Brain pericyte (primary cell): ENCODE data around the gene DOCK10.

Source experiments
- DNase-seq: peaks from one replicate; pipeline ENCODE4 v3.0.0-alpha.2; 2012; ENCODE audit warnings: low read depth, low spot score

DOCK10 gene

DNA sequence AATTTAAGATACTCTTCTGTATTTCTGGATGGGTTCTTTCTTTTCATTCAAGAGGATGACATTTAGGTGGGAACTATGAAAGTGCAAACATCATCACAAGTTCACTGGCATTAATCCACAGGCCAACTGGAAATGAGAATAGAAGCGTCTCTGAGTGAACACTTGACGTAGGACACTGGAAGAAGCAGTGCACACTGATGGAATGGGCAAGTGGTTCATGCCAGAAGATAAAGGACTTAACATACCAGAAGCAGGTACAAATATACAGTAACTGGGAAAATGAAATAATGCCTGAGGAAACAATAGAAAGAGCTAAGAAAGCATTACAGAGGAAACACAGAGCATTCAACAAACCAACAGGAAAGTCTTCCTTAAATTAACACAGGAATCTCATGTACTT lies 205.2 kb downstream of the DOCK10 start:
- no peak for DNase-seq

GRCh38 chr2:224836263-224836662 lies 206.0 kb downstream of the DOCK10 start:
- no peak for DNase-seq

DNA sequence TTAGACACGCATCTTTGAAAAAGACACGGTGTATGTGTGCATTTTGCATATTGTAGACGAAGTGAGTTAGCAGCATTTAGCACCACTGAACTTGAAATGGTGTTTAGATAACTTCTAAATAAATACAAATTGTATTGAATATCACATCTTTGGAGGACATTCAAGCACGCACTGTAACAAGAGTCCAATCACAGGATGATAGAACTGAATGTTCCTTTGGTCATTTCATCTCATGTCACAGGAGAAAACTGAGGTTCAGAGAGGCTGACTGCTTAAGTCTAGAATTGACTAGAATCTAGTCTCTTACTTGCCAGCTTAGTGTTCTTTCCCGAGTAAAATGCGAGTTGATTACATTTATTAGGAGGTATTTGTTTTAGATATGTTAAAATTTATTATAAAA lies 206.9 kb downstream of the DOCK10 start:
- no peak for DNase-seq

- no peak for DNase-seq
Measured at GRCh38 chr2:224833986-224834385, 208.3 kb downstream of the DOCK10 start.

GRCh38 chr2:224832207-224832606 lies 210.1 kb downstream of the DOCK10 start:
- no peak for DNase-seq

DNA sequence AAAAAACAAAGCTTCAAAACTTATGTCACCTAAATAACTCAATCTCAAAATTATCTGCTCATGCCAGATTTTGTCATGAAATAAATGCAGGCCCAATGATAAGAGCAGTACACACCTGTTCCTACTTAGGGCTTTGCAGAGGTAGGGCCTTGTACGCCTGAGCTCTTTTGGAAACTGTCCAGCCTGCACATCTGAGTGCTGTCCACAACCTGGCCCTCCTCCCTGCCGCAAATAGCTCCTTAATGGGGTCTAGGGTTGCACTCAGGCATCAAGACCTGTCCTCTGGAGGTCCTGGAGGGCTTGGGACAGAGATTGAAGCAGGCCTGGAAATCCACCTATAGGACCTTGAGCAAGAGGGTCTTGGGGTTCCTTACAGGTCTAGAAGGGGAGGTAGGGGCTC lies 210.7 kb downstream of the DOCK10 start:
- DNase-seq: no peak

DNA sequence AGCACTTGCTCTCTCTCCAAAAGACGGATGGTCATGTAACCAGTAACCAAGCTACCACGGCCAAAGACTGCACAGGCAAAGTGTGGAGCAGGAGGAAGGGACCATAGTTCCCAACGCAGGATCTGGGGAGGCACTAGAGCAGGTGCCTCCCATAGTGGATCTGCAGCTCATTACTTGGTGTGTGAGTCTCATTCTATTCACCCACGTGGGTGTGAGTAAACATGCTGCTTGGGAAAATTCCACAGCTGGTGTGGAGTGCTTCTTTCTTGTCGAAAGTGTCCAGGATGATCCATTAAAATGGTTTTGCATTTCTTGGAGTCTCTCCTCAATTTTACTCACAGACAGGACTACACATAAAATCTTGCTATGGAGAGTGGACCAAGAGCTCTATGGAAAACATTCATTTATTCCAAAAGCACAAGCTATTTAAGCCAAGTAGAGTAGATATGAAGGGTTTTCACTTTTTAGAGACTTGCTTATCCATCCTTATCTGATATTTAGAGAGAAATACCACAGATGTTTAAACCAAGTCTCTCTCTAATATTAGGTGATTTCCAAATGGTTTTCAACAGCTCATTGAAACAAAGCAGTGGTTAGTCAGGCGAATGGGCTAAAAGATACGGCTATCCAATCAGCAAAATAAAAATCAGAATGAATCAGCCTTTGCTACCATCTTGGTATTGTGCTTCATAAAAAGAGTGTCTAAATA lies 221.8 kb downstream of the DOCK10 start:
- no peak for DNase-seq

DNA sequence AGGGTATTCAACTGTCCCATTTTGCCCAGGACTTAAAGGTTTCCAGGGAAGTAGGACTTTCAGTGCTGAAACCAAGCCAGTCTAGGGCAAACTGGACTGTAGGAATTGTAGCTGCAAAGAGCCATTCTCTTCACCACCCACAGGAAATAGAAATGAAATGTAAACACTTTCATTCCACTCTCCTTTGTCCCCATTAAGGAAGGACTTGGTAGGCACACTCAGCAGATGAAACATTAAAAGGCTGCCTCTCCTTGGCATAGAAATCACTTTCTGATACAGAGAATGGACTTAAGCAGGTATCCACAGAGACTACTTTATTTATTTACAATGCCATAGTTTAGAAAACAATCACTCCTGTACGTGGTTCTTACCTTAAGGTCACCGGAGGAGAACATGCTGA lies 223.2 kb downstream of the DOCK10 start:
- DNase-seq: no peak

DNA sequence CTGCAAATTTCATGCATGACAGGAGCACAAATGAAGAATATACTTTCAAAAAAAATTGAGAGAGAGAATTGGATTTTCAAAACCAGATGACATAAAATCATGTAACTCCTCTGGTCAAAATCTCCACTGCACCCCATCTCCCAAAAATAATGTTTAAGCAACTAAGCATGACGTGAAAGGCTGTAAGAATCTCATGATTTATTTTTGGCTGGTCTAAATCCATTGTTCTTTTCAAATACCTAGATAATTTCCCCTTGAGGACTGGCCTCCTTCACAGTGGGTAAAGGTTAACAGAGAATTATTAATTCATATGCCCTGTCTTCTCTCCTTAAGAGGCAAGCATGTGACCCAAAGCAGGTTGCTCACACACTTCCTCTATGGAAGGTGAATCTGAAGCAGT lies 224.6 kb downstream of the DOCK10 start:
- DNase-seq: no peak

- no peak for DNase-seq
Measured at GRCh38 chr2:224816816-224817215, 225.5 kb downstream of the DOCK10 start.

DNA sequence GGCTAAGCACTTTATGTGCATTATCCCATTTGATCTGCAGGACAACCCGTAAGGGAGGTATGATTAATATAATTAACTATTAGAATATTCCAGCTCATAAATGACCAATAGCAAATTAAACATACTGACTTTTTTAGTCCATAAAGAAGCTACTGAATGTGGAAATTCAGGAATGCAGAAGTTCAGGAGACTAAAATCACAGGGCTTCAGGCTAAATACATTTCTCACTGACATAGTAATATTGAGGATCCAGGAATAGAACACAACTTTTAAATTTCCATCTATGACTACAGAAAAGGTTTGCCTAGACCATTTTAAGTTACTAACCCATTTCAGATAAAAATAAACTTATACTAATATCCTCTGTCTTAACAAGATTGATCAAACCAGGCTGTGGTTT lies 228.7 kb downstream of the DOCK10 start:
- DNase-seq: no peak

DNA sequence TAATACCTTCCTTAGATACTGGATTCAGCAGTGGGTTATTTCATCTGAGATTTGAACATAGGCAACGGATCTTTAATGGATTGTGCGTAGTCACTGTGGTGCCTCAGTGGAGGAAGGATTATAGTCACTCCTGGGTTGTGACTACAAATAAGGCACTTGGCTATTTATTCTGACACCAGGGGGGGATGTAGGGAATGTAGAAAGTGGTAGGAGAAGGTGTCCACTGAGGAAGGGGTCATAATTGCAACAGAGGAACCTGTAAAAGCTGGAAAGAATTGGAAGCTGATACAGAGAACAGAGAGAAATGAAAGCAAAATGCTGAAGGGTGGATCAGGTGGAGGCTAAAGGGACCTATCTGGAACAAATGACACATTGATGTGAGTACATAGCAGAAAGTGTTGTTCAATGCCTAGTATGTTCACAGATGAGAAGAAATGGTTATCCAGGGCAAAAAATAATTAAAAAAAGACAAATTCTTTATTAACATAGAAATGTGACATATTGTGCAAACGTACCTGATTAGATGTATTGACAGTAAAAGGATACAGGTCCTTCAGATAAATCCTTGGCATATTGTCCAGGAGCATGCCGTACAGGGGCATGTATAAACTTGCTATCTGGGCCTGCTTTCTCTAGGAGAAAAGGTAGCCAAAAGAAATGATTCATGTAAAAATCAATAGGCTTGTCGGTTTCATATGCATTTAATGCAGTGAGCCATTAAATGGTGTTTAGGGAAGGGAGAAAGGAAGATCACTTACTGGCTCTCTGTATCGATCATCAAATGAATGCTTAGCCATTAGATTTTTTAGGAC lies 234.9 kb downstream of the DOCK10 start:
- DNase-seq: no peak

- DNase-seq: no peak
Measured at GRCh38 chr2:224803930-224804329, 238.3 kb downstream of the DOCK10 start.

GRCh38 chr2:224802407-224802806 lies 239.9 kb downstream of the DOCK10 start:
- no peak for DNase-seq

DNA sequence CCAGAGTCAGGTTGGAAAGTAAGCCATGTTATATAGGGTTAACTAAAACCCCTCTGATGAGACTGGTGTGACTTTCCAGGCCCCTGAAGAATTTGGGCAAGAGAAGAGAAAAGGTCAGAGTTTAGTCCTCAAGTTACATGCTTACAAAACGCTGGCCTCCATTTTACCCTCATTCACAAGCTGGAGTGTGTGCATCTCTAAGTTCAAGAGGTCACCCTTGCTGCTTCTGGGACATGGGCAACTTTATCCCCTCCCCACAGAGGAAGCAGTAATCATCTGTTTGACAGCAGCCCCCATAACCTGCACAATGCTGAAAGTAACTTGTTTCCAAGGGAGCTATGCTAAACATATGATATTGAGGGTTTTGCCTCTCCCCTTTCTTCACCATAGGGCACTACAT lies 240.9 kb downstream of the DOCK10 start:
- DNase-seq: no peak

DNA sequence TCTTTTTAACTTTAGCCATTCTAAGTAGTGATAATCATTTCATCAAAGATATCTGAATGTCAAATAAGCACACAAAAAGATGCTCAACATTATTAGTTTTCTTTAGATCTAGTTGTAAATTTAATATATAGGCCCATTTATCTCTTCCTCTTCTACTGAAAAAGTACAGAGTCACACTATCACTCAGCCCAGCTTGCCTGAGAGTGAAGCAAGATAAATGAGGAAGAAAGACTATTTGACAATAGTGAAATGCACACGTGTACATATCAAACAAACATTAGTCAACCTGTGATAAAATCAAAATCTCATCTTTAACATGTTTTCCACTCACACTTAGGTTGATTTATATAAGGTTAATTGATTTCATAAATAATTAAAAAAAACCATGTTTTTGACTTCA lies 242.6 kb downstream of the DOCK10 start:
- no peak for DNase-seq

DNA sequence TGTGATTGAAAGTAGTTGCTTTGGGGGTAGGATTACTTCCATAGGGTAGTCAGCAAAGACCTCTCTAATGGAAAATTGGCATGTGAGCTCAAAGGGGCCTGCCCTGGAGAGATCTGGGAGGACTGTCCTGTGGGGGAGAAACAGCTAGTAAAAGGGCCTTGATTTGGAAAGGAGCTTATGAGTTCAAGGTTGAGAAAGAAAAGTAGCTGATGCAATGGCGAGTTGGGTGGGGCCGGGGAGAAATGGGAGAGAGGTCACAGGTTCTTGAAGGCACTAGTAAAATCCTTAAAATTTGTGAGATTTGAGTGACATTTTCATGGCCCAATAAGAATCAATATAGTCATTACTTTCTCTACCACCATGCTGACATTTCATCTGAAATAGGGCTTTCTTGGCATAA lies 244.1 kb downstream of the DOCK10 start:
- no peak for DNase-seq

DNA sequence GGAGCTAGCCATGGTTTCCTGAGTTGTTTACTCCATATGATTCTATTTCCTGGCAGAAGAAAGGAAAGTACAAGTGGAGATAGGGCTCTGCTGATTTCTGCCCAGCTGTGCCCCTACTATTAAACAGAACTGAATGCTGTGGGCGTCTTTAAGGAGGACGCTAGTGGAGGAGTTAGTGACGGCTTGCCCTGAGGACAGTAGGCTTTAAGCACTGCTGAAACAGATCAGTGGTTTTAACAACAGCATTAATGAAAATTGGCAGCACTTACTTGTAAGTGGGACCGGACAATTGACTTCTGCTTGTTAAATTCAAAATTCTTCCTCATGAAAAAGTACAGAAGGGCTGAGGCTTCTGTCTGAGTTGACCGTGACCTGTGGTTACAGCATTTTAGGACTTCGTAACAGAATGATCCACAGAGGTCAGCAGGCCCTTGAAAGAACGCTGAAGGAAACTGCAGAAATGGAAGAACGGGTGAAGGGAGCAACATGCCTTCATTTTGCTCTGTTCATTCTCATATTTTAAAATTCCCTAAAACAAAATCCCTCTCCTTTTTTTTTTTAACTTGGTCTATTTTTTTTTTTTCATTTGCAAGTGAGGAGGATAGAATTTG lies 245.5 kb downstream of the DOCK10 start:
- no peak for DNase-seq

GRCh38 chr2:224793946-224794345 lies 248.3 kb downstream of the DOCK10 start:
- DNase-seq: no peak

- no peak for DNase-seq
Measured at GRCh38 chr2:224786848-224787247, 255.4 kb downstream of the DOCK10 start.

DNA sequence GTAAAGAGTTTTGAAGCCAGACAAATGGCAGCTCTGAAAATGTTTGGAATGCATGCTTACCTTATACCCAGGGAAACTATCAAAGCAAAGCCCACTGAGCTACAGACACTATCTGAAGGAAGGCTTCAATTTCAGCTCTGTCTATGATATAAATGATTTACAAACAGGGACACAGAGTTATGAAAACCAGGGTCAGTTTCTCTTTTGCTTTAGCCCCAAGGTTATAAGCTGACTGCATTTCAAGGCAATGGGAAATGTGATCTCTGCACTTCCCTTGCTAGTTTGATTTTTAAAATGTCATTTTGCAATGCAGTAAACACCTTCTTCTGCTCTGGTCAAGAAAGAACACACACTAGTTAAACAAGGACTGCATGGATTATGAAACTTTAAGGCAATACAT lies 260.9 kb downstream of the DOCK10 start:
- DNase-seq: no peak

DNA sequence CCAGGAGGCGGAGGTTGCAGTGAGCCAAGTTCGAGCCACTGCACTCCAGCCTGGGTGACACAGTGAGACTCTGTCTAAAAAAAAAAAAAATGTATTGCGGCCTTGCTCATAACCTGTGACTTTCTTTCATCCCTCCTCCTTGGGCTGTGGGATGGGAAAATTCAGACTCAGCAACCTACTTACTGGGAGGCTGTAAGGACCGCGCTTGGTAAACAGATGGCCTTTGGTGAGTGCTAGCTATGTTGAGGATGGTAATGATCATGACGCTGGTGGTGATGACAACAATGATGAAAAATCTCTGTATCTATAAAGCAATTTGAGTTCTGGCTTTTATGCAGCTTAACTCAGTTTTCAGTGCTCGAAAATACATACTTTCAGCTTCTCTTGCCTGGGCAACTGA lies 261.4 kb downstream of the DOCK10 start:
- DNase-seq: no peak

GRCh38 chr2:224780106-224780505 lies 262.2 kb downstream of the DOCK10 start:
- DNase-seq: no peak
